Liver (tissue), 9 donors: Measurements from ENCODE around the gene MSI2. TPM values are rescaled to one million over a fixed set of nuclear protein-coding genes. Genes with fewer than 3 reads are reported as not detected.

Experiments
- DNase-seq: peaks from one replicate; pipeline ENCODE4 v3.0.0-alpha.2; 2017; ENCODE audit warnings: low spot score
- H3K27ac ChIP-seq, 2 donors: one replicate each; pipeline ENCODE4 v1.7.0; 2013; ENCODE audit warnings: inconsistent platforms in 2 of 2, low read length in 2 of 2, control low read depth in 1 of 2, low read depth in 1 of 2, mild to moderate bottlenecking in 1 of 2
- H3K27me3 ChIP-seq, 4 donors: one replicate each; pipeline versions ENCODE4 v1.6.1 to v1.7.0; 2013; ENCODE audit warnings: low read length in 3 of 4, inconsistent platforms in 1 of 4, mild to moderate bottlenecking in 1 of 4, moderate library complexity in 1 of 4; ENCODE audit not compliant: control insufficient read depth in 4 of 4, insufficient read depth in 4 of 4
- H3K36me3 ChIP-seq, 4 donors: one replicate each; pipeline versions ENCODE4 v1.6.1 to v1.7.0; 2013; ENCODE audit warnings: low read length in 3 of 4, mild to moderate bottlenecking in 3 of 4, low read depth in 1 of 4, moderate library complexity in 1 of 4; ENCODE audit not compliant: control insufficient read depth in 4 of 4, insufficient read depth in 3 of 4
- H3K4me1 ChIP-seq, 4 donors: one replicate each; pipeline versions ENCODE4 v1.6.1 to v1.7.0; 2013; ENCODE audit warnings: low read length in 3 of 4, mild to moderate bottlenecking in 3 of 4, moderate library complexity in 1 of 4; ENCODE audit not compliant: control insufficient read depth in 4 of 4, insufficient read depth in 4 of 4
- H3K4me3 ChIP-seq, 3 donors: one replicate each; pipeline versions ENCODE4 v1.6.1 to v1.7.0; 2013; ENCODE audit warnings: low read length in 3 of 3, control low read depth in 1 of 3, low read depth in 1 of 3, mild to moderate bottlenecking in 1 of 3
- H3K9ac ChIP-seq, 2 donors: one replicate each; pipeline ENCODE4 v1.7.0; 2013; ENCODE audit warnings: low read length in 2 of 2, mild to moderate bottlenecking in 2 of 2, moderate library complexity in 2 of 2, control low read depth in 1 of 2, low read depth in 1 of 2
- H3K9me3 ChIP-seq, 4 donors: one replicate each; pipeline versions ENCODE4 v1.6.1 to v1.7.0; 2013; ENCODE audit warnings: low read length in 3 of 4; ENCODE audit not compliant: control insufficient read depth in 4 of 4
- FOXA2 ChIP-seq: IDR thresholded peaks from 2 replicates; pipeline ENCODE4 v1.6.1; 2016; ENCODE audit warnings: antibody characterized with exemption
- GABPA ChIP-seq, 2 donors: IDR thresholded peaks in 1 of 2; conservative IDR thresholded peaks in 1 of 2; 2 replicates each; pipeline ENCODE4 v1.6.1; 2016; ENCODE audit warnings: antibody characterized with exemption in 2 of 2, mild to moderate bottlenecking in 1 of 2, moderate library complexity in 1 of 2
- HNF4A ChIP-seq, 2 donors: conservative IDR thresholded peaks; 2 replicates each; pipeline ENCODE4 v1.6.1; 2016; ENCODE audit warnings: antibody characterized with exemption in 2 of 2, mild to moderate bottlenecking in 2 of 2
- HNF4G ChIP-seq: IDR thresholded peaks from 2 replicates; pipeline ENCODE4 v1.6.1; 2016; ENCODE audit warnings: antibody characterized with exemption
- JUND ChIP-seq, 2 donors: IDR thresholded peaks; 2 replicates each; pipeline ENCODE4 v1.6.1; 2016; ENCODE audit warnings: antibody characterized with exemption in 2 of 2
- NR2F2 ChIP-seq: IDR thresholded peaks from 2 replicates; pipeline ENCODE4 v1.6.1; 2016; ENCODE audit warnings: antibody characterized with exemption
- RAD21 ChIP-seq, 2 donors: IDR thresholded peaks; 2 replicates each; pipeline ENCODE4 v1.6.1; 2016; ENCODE audit warnings: antibody characterized with exemption in 2 of 2, mild to moderate bottlenecking in 2 of 2
- SP1 ChIP-seq: IDR thresholded peaks from 2 replicates; pipeline ENCODE4 v1.6.1; 2018; ENCODE audit warnings: antibody characterized with exemption, mild to moderate bottlenecking
- TAF1 ChIP-seq: conservative IDR thresholded peaks from 2 replicates; pipeline ENCODE4 v1.6.1; 2016; ENCODE audit warnings: antibody characterized with exemption, mild to moderate bottlenecking
- YY1 ChIP-seq: IDR thresholded peaks from 2 replicates; pipeline ENCODE4 v1.6.1; 2016; ENCODE audit warnings: antibody characterized with exemption, mild to moderate bottlenecking
- WGBS: extraction: QIAGEN DNeasy Blood & Tissue Kit; methylation state at CpG from one replicate; pipeline ENCODE4 v1.1.7; 2013; 5-methylcytosine and 5-hydroxymethylcytosine counted together
- polyA plus RNA-seq, 2 donors: library from polyadenylated mRNA; stranded (reverse) in 1 of 2; unstranded in 1 of 2; fragments of 200-250 nt in 1 of 2; fragments of >200 nt in 1 of 2; fragmentation: Nextera tagmentation in 1 of 2; extraction: Ambion mirVana in 1 of 2; gene quantifications; one replicate each; pipeline versions ENCODE4 v1.2.1 to v1.2.3, GENCODE V29; 2013 to 2015
- total RNA-seq, 2 donors: library from RNA; depleted of rRNA; stranded (reverse); fragments of >200 nt; gene quantifications; one replicate each; pipeline ENCODE4 v1.2.3, GENCODE V29; 2014
- TF ChIP-seq, protein P1 (sequence below): IDR thresholded peaks from 2 replicates; pipeline ENCODE4 v1.6.1; 2016; ENCODE audit warnings: antibody characterized with exemption
- TF ChIP-seq, protein P2 (sequence below): IDR thresholded peaks from 2 replicates; pipeline ENCODE4 v1.6.1; 2016; ENCODE audit warnings: antibody characterized with exemption, mild to moderate bottlenecking
- donor health status: healthy.
- donor health status: healthy.
- donor health status: healthy.
- donor health status: healthy.
- donor health status: healthy.

Gene MSI2
- total and polyA plus RNA-seq, 4 donors = 5.7 to 15.6 (median 9.2) TPM

GRCh38 chr17:57569853-57570252, 313.5 kb downstream of the MSI2 start (continued):
- TF ChIP-seq, protein P1, sequence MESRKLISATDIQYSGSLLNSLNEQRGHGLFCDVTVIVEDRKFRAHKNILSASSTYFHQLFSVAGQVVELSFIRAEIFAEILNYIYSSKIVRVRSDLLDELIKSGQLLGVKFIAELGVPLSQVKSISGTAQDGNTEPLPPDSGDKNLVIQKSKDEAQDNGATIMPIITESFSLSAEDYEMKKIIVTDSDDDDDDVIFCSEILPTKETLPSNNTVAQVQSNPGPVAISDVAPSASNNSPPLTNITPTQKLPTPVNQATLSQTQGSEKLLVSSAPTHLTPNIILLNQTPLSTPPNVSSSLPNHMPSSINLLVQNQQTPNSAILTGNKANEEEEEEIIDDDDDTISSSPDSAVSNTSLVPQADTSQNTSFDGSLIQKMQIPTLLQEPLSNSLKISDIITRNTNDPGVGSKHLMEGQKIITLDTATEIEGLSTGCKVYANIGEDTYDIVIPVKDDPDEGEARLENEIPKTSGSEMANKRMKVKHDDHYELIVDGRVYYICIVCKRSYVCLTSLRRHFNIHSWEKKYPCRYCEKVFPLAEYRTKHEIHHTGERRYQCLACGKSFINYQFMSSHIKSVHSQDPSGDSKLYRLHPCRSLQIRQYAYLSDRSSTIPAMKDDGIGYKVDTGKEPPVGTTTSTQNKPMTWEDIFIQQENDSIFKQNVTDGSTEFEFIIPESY = no peak

- no peaks in the 10 kb centered on the region for H3K36me3 ChIP-seq
- 84% methylated on average over 10 of the region's 10 CpGs for WGBS
- no peak for TF ChIP-seq RAD21 (IDR thresholded peaks at IDR 0.05)
- TF ChIP-seq YY1 = no peak
- TF ChIP-seq GABPA (IDR thresholded peaks at IDR 0.05 in 1 of 2, conservative IDR thresholded peaks at IDR 0.05 in 1 of 2) = no peak
- no peak for TF ChIP-seq TAF1
- H3K9me3 ChIP-seq = no peaks in the 10 kb centered on the region
- no peaks in the 10 kb centered on the region for H3K27me3 ChIP-seq
- no peak overlapping the region for H3K27ac ChIP-seq
- H3K4me3 ChIP-seq = no peak overlapping the region
- no peak overlapping the region for H3K9ac ChIP-seq
- DNase-seq = no peak
- no peaks in the 10 kb centered on the region for H3K4me1 ChIP-seq
Observed at GRCh38 chr17:57570724-57571344, 314.5 kb downstream of the MSI2 start.

DNA sequence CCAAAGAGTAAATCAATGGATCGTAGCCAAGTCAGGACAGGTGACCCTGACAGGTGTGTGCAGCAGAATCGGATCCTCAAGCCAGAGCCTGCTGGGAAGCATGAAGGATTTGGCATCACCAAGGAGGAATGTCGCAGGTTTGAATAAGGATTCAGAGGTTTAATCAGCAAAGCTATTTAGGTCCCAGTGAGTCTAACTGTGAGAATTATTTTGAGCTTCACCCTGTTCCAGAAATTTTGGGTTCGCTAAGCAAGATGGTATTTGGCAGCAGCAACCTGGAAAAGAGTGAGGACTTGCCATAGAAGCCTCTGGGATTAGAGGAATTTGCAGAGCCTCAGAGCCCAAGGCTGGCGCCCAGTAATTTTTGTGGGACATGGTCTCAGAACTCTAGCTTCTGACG, 315.7 kb downstream of the MSI2 start:
- TF ChIP-seq NR2F2 (no peak), JUND (IDR thresholded peaks at IDR 0.05) (no peak), FOXA2 (no peak), SP1 (no peak), HNF4A (conservative IDR thresholded peaks at IDR 0.05) (no peak), TAF1 (no peak), RAD21 (IDR thresholded peaks at IDR 0.05) (no peak)
- TF ChIP-seq, protein P2, sequence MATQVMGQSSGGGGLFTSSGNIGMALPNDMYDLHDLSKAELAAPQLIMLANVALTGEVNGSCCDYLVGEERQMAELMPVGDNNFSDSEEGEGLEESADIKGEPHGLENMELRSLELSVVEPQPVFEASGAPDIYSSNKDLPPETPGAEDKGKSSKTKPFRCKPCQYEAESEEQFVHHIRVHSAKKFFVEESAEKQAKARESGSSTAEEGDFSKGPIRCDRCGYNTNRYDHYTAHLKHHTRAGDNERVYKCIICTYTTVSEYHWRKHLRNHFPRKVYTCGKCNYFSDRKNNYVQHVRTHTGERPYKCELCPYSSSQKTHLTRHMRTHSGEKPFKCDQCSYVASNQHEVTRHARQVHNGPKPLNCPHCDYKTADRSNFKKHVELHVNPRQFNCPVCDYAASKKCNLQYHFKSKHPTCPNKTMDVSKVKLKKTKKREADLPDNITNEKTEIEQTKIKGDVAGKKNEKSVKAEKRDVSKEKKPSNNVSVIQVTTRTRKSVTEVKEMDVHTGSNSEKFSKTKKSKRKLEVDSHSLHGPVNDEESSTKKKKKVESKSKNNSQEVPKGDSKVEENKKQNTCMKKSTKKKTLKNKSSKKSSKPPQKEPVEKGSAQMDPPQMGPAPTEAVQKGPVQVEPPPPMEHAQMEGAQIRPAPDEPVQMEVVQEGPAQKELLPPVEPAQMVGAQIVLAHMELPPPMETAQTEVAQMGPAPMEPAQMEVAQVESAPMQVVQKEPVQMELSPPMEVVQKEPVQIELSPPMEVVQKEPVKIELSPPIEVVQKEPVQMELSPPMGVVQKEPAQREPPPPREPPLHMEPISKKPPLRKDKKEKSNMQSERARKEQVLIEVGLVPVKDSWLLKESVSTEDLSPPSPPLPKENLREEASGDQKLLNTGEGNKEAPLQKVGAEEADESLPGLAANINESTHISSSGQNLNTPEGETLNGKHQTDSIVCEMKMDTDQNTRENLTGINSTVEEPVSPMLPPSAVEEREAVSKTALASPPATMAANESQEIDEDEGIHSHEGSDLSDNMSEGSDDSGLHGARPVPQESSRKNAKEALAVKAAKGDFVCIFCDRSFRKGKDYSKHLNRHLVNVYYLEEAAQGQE = no peak
- no peak overlapping the region for H3K9ac ChIP-seq
- no peak overlapping the region for H3K4me3 ChIP-seq
- DNase-seq = no peak
- no peaks in the 10 kb centered on the region for H3K36me3 ChIP-seq
- no peaks in the 10 kb centered on the region for H3K27me3 ChIP-seq
- no peaks in the 10 kb centered on the region for H3K4me1 ChIP-seq
- no peak overlapping the region for H3K27ac ChIP-seq
- H3K9me3 ChIP-seq = no peaks in the 10 kb centered on the region
- WGBS = 94% methylated on average over 6 of the region's 6 CpGs

- DNase-seq = no peak
Observed at GRCh38 chr17:57572600-57572999, 316.3 kb downstream of the MSI2 start.

More at GRCh38 chr17:57572600-57572999, 316.3 kb downstream of the MSI2 start:
- Histone ChIP-seq H3K4me3 (no peak overlapping the region), H3K36me3 (no peaks in the 10 kb centered on the region), H3K27me3 (no peaks in the 10 kb centered on the region), H3K4me1 (peaks cover 0 to 2% (median under 1%) of the 10 kb centered on the region in 4 donors), H3K27ac (no peak overlapping the region), H3K9me3 (no peaks in the 10 kb centered on the region), H3K9ac (no peak overlapping the region)
- no peak for TF ChIP-seq JUND (IDR thresholded peaks at IDR 0.05)
- no peak for TF ChIP-seq HNF4G
- 96% methylated on average over 13 of the region's 13 CpGs for WGBS
